Activated CD8-positive, alpha-beta memory T cell treated with anti-CD3 and anti-CD28 coated beads, Interleukin-2, amount 50 U/mL, for 24 hours (primary cell): ENCODE measurements around the gene CORO2A.

ENCODE experiments used
- DNase-seq: peaks from one replicate; pipeline ENCODE4 v3.0.0-alpha.2; 2020; ENCODE audit errors: extremely low read depth

CORO2A gene, protein sequence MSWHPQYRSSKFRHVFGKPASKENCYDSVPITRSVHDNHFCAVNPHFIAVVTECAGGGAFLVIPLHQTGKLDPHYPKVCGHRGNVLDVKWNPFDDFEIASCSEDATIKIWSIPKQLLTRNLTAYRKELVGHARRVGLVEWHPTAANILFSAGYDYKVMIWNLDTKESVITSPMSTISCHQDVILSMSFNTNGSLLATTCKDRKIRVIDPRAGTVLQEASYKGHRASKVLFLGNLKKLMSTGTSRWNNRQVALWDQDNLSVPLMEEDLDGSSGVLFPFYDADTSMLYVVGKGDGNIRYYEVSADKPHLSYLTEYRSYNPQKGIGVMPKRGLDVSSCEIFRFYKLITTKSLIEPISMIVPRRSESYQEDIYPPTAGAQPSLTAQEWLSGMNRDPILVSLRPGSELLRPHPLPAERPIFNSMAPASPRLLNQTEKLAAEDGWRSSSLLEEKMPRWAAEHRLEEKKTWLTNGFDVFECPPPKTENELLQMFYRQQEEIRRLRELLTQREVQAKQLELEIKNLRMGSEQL

GRCh38 chr9:98192503-98193335 lies at the start of gene CORO2A:
Gene CORO2A (minus strand): TSS chr9:98192637. CDS start chr9:98157660, 34,977 bp downstream.
- DNase-seq = peak; percentile 20

DNA sequence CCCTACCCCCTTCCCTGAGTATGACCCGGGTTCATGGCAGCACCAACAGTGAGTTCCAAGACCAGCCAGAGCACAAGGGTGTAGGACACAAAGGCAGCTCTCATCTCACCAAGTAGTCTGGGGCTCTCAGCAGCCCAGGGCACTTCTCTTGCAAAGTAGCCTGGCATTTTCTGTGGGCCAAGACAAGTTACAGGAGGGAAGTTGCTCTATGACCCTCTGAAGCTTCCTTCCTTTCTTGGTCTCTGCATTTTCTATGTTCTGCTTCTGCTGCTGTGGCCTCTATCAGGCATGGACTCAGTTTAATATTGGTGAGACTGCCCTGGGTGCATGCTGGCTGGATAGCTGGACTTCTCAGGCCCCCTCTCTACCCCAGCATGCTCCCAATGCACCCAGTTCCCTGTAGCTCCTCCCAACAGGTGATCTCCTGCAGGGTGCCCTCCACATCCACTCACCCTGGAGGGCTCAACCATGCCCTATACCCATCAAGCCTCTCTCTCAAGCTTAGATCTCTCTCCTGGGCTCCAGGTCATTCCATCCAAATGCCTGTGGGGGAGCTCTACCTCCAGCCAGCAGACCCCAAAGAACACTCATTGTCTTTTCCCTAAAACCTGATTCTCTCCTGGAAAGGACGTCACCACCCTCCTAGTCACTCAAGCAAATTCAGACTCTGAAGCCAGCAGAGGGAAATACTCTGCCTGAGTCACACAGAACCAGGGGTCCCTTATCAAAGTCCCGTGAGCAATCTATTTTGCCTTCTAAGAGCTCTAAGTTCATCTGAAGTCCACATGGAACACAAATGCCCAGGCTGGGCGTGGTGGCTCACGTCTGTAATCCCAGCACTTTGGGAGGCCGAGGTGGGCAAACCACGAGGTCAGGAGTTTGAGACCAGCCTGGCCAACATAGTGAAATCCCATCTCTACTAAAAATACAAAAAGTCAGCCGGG lies 49.2 kb upstream of the CORO2A start:
- no peak for DNase-seq

GRCh38 chr9:98240475-98240874 lies 48.0 kb upstream of the CORO2A start:
- DNase-seq = no peak

GRCh38 chr9:98236901-98237487 lies 44.6 kb upstream of the CORO2A start:
- DNase-seq = no peak

GRCh38 chr9:98235126-98235525 lies 42.7 kb upstream of the CORO2A start:
- no peak for DNase-seq

DNA sequence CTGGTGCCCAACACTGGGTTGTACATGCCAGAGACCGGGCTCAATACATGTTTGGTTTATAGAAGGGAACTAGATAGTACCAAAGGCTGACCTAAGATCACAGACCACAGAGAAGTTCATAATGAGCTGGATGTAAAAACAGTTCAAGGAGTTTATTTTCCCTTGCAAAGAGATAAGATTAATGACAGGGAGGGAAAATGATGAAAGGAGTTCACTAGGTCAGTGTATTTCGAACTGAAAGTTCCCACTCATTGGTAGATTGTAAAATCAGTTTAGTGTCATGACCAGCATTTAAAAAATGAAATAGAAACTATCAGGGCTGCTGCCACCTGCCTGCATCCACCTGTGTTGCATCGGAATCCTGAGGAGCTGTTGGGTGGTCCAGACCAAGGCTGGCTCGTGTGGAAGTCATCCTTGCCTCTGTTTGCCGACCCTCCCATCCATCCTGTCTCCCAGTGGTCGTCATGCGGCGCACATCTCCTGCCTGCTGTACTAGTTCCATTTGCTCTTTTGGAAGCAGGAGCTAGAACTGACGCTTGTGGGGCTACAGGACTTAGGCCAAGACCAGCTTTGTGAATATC lies 41.9 kb upstream of the CORO2A start:
- no peak for DNase-seq

- DNase-seq = no peak
Observed at GRCh38 chr9:98232926-98233325, 40.5 kb upstream of the CORO2A start.

DNA sequence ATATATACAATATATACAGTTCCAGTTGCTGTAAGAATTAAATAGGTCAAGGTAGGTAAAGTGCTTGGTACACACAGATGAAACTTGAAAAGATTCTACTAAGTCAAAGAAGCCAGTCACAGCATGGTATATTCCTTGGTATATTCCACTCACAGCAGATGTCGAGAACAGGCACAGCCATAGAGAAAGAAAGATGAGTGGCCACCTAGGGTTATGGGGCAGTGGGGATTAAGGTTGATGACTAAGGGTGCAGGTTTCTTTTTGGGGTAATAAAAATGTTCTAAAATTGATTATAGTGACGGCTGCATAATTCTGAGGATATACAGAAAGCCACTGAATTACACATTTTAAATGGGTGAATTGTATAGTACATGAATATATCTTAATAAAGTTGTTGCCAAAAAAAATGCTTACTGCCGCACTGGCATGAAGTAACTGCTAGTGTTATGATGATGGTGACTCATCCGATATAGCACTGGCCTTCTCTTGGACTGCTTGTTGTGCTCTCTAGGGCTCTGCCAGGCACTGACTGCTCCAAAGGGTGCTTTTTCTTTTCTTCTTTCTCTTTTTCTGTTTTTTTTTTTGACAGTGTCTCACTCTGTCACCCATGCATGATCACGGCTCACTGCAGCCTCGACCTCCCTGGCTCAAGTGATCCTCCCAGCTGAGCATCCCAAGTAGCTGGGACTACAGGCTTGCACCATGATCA lies 39.5 kb upstream of the CORO2A start:
- no peak for DNase-seq

- DNase-seq = no peak
Observed at GRCh38 chr9:98230789-98231188, 38.4 kb upstream of the CORO2A start.

- DNase-seq = no peak
Observed at GRCh38 chr9:98230304-98230703, 37.9 kb upstream of the CORO2A start.

DNA sequence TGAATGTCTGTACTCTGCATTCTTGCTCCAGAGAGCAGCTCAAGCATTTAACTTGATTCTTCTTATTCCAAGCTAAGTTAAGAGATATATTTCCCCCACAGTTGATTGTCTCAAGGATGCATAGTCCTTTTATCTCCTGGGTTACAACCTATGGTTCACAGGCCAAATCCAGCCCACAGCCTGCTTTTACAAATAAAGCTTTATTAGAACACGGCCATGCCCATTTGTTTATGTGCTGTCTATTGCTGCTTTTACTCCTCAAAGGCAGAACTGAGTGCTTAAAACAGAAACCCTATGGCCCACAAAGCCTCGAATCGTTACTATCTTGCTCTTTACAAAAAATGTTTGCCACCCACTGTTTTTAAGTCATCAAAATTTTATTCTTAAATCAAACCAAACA lies 37.2 kb upstream of the CORO2A start:
- DNase-seq = no peak

GRCh38 chr9:98229090-98229395 lies 36.6 kb upstream of the CORO2A start:
- DNase-seq = no peak

GRCh38 chr9:98228392-98229089 lies 36.1 kb upstream of the CORO2A start:
- DNase-seq = no peak

- no peak for DNase-seq
Observed at GRCh38 chr9:98227883-98228282, 35.4 kb upstream of the CORO2A start.

- DNase-seq = no peak
Observed at GRCh38 chr9:98226957-98227356, 34.5 kb upstream of the CORO2A start.

GRCh38 chr9:98226516-98226915 lies 34.1 kb upstream of the CORO2A start:
- no peak for DNase-seq

GRCh38 chr9:98225015-98225442 lies 32.6 kb upstream of the CORO2A start:
- no peak for DNase-seq

- no peak for DNase-seq
Observed at GRCh38 chr9:98222885-98223691, 30.7 kb upstream of the CORO2A start.

- no peak for DNase-seq
Observed at GRCh38 chr9:98220911-98221310, 28.5 kb upstream of the CORO2A start.
